ENCODE results near the gene ABHD17B.
"Not testable (repeated sequence)": the region's sequence is repeated elsewhere in the genome, so short reads cannot be mapped to it uniquely, and the experiment has no call there.

The ABHD17B gene

GRCh38 chr9:71911061-71911907 lies at the start of gene ABHD17B, which contains the start of gene C9orf85:
Gene ABHD17B, minus strand, starts transcription at chr9:71911193. Its CDS starts 36,113 bp downstream, at chr9:71875080.
Gene C9orf85, plus strand, starts transcription at chr9:71911639. Its CDS starts 96 bp downstream, at chr9:71911735.
- peak; percentile 98 for DNase-seq

DNA sequence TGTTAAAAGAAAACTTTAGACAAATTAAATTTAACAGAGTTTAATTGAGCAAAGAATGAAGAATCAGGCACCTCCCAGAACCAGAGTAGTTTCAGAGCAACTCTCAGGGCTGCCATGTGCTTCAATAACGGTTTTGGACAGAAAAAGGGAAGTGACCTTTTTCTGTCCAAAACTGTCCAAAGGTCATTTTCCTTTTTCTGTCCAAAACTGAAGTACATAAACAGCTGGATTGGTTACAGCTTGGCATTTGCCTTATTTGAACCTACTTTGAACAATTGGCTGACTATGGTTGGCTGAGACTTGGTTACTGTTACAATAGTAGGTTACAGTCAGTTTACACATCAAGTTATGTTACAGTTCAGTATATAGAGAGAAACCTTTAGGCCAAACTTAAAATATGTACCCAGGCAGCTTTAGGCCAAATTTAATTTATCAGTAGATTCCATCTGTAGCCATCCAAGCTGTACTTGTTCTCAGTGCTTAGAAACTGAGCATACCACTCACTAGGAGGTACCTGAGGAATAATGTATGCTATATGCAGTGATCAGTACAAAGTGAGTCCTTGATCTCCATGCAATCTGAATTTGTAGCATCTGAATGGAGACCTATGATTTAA lies 44.4 kb upstream of the ABHD17B start:
- DNase-seq, result no peak

- not testable (repeated sequence) for DNase-seq
These were observed 43.7 kb upstream of the ABHD17B start for GRCh38 chr9:71954652-71955051.

DNA sequence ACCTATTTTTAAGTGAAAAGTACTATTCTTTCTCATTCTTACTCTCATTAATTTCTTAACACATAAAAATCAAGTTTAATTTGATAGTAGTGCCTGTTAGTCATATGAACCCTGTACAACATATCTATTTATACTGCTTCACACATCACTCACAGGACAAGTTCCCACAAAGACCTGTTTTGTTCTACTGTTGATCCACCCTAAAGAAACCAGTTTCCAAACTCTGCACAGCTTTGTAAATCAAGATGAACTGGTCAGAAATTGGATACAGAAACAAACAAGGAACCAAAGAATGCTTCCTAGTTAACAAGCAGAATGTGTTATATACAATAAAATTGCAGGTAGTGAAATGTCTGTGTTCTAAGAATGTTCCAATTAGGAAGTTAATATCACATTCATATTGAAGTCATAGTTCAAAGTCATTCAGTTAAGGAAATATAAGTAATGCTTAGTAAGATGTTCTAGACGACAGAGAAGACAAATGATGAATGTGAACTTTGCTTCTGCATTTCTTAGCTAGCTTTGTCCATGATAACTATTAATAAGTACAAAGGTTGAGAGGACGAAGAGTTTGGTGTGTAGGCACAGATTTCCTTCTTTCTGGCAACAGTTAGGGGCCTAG lies 33.9 kb upstream of the ABHD17B start:
- DNase-seq, result no peak

GRCh38 chr9:71941998-71942567 lies 31.1 kb upstream of the ABHD17B start:
- no peak for DNase-seq

GRCh38 chr9:71941060-71941568 lies 30.1 kb upstream of the ABHD17B start:
- no peak for DNase-seq

DNA sequence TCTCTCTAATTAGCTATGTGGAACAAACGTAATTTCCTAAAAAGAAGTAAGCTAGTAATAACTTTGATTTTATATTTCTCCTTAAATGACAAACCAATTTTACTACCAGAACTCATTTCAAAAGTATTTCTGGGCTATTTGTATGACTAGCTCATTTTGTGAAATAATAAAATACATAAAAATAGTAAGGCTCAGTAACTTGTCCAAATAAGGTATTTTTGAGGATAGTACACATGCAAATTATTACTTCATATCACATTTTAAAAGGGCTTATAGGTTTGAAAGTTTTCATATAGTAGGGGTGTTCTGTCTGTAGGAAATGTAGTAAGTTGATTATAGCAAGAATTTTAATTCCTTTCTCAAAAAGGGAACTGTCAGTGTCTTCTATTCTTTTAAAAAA lies 26.9 kb upstream of the ABHD17B start:
- no peak for DNase-seq

DNA sequence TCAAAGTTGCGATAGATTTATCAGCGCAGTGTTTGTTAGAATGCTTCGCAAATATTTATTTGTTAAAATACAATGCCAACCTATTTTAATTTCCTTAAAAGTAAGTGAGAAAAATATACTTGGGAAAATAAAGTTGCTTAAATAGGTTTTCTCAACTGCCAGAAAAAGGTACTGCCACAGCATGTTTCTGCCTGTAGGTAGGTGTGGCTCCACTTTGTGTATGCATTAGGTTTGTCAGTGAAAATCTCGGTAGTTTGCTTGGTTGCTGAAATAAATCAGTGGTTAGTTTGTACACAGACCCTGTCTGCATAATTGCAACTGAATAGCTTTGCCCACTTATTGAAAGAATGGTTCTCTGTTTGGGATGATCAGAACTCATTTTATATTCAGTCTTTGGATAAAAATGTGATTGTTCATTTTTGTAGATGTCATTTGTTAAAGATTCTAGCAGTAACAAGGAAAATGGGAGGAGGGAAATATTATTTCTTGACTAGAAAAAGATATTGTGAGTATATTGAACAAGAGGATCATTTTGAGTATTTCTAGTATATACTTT lies 26.2 kb upstream of the ABHD17B start:
- DNase-seq, result no peak

DNA sequence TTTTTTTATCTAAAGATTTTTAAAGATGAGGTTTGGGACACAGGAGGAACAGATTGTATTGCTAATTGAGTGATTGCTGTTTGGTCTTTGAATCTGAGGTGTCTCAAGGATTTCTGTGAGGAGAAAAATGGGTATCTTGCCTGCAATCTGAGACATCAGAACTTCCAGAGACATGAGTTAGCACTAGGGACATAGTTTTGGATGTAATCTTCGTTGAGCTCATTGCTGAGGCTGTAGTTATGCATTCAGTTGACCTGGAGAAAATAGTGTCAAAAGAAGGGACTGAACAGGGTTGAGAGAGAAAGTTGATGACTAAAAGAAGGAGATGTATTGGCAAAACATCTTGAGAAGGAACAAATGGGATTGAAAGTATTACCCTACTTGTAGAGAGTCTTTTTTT lies 25.1 kb upstream of the ABHD17B start:
- DNase-seq, result no peak

GRCh38 chr9:71931166-71931565 lies 20.2 kb upstream of the ABHD17B start:
- no peak for DNase-seq

GRCh38 chr9:71929791-71930440 lies 18.9 kb upstream of the ABHD17B start:
- no peak for DNase-seq

DNA sequence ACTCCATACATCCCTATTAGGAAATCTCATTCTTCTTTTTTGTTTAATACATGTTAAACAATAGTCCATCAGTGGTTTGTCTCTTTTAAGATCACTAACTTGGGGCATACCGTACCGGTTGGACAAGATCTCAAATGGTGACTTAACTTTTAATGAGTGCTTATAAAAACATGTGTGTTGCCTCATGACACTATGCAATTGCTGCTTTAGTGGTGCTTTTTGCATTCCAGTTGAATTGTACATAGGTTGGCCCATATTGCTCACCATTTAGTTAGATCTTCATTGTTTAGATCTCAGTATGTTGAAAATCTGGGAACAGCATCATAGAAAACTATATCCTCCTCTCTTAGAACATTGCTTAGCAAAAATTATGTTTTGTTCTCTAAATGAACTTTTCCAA lies 18.2 kb upstream of the ABHD17B start:
- no peak for DNase-seq

DNA sequence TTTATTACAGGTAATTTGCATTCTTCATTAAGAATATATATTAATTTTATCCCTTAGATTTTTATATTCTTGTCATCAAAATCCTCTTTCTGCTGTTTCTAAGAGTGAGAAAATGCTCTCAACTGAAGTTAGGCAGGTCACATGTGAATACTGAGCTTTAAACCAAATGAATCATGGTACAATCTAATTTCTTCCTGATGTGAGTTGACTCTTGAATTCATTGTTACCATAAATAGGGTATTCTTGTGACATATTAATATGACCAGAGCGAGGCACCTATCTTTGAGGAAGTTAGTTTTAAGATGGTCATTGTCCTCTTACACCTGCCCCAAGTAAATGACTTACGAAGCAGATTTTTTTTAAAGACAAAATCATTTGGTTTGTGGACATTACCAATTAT lies 17.8 kb upstream of the ABHD17B start:
- no peak for DNase-seq

DNA sequence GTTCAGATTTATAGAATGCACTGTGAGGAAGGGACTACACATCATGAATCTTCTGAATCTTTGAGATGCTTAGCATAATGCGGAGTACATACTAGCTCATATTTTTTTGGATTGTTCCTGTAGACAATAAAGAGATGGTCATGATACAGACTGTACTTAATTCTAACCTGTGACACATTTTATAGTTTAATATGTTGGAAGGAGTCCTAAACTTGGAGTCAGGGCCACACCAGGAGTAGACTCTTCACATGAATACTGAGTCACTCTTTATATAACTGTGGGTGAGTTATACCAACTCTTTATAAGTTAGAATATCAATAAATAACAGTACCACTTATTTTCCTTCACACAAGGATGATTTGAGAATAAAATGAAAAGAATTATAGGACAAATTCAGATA lies 17.4 kb upstream of the ABHD17B start:
- no peak for DNase-seq

GRCh38 chr9:71925834-71926233 lies 14.8 kb upstream of the ABHD17B start:
- no peak for DNase-seq

DNA sequence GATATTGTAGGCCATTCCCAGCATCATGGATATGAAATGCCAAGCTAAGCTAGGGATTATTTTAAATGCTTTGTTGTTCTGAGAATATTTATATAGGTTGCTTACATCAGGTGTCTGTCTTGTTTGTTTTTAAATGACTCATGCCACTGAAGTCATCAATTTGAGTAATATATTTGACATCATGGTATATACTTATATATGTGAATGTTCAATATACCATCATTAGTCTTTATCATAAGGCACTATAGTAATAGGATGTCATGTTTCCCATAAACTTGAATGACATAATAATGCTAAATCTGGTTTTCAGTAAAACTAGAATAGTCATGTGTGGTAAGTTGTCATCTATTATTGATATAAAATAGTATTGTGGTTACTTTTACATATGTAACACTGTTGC lies 13.6 kb upstream of the ABHD17B start:
- no peak for DNase-seq

GRCh38 chr9:71921190-71921814 lies 10.3 kb upstream of the ABHD17B start:
- DNase-seq, result no peak

DNA sequence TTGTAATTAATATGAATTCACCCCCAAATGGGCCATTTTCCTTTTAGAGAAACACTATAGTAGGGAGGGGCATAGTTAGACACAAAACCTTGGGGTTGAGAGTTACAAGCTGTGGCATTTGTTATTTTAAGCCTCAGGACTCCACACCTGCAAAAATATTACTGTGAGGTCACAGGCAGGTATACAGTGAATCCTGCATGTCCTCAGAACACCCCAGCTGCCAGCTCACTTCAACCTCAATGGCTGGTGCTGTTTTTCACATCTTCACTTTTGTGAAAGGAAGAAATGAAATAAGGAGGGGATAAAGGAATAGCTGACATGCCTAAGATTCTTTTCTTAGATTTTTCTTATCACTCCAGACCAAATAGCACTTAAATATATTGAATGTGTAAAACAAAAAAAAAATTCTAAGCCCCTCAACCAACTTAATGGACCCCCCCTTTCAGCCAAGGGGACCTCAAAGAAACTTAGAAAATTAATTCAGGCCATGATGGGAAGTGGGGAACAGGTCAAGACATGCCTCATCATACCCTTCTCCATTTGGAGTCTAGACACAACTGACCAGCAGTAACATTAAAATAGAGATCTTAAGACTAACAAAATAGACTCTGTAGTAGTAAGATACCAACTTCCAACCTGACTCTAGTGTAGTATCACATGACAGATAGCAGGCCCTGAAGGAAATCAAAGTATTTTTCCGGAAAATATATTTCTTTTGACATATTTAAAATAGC lies 9.6 kb upstream of the ABHD17B start:
- no peak for DNase-seq

- DNase-seq, result no peak
These were observed 7.4 kb upstream of the ABHD17B start for GRCh38 chr9:71918419-71918818.

- DNase-seq, result no peak
These were observed 6.0 kb upstream of the ABHD17B start for GRCh38 chr9:71916834-71917534.

- no peak for DNase-seq
These were observed 4.5 kb upstream of the ABHD17B start for GRCh38 chr9:71915495-71915894.
